ENCODE results near the gene SEC14L6. TPM values are rescaled to one million over a fixed set of nuclear protein-coding genes. Genes with fewer than 3 reads are reported as not detected.

SEC14L6 gene
- total and polyA plus RNA-seq, 9 of the 15 experiments (the other 6 are each of a cell fraction or from before 2014, with no cell fraction given): 0.29 to 6.1 (median 1.9) TPM

DNA sequence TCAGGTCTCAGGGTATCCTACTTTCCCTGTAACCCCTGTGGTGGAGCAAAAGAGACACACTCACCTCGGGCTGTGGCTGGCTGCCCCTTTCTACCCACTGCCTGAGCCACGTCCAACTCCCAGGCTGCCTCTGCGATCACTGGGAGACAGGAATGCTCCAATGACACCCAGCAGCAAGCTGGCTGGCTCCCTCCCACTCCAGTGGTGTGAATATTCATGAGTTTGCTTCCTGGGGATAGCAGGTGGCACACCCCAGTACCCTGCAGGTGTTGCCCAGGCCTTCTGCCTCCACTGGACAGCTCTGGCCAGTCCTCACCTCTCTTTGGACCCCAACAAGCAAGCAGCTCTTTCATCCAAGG, 18.2 kb upstream of the SEC14L6 start:
- Histone ChIP-seq H3K4me2 (ENCODE audit: insufficient read depth, low read length) (no peak overlapping the region), H3K9ac (ENCODE audit: insufficient read depth in 1 of 2, low read depth in 2 of 2, low read length in 2 of 2) (no peak overlapping the region), H3K4me3 (no peak overlapping the region), H3K9me1 (ENCODE audit: control insufficient read depth, insufficient read depth, low read length) (no peaks in the 10 kb centered on the region), H3K27me3 (ENCODE audit: control insufficient read depth in 2 of 2, insufficient read depth in 2 of 2, low read length in 2 of 2) (peaks cover 0 to 12% of the 10 kb centered on the region in 2 experiments; a peak in 2 of 5 replicates), H4K20me1 (replicated peaks; ENCODE audit: control insufficient read depth, insufficient read depth, low read length) (no peaks in the 10 kb centered on the region), H3K9me3 (replicated peaks; ENCODE audit: control insufficient read depth, insufficient read depth, low read depth, low read length) (no peaks in the 10 kb centered on the region), H3K4me1 (replicated peaks in 1 of 2; ENCODE audit: control insufficient read depth in 2 of 2, insufficient read depth in 2 of 2, low read length in 2 of 2) (peaks cover 0 to 11% of the 10 kb centered on the region in 2 experiments; a peak in 3 of 5 replicates), H3K36me3 (ENCODE audit: control insufficient read depth, insufficient read depth, low read length) (no peaks in the 10 kb centered on the region), H2AFZ (ENCODE audit: low read depth, low read length) (no peak overlapping the region), H3K79me2 (ENCODE audit: control insufficient read depth, insufficient read depth, low read length) (no peaks in the 10 kb centered on the region), H3K27ac (ENCODE audit: extremely low read depth, low read depth, low read length) (no peak overlapping the region)
- in situ Hi-C loops (cut with MboI): no loop called here
- no TSS peak for BruUV-seq (replicated peaks)
- DNase-seq (ENCODE audit: extremely low read depth in 1 of 4, low spot score in 3 of 4) (no peak), FAIRE-seq (no peak), ATAC-seq (no peak)
- ChIA-PET POLR2A (interaction anchor here (1.5 kb wide), 1 partner anchor 16 kb away, joined by 4 read pairs; no protein-coding TSS in a partner anchor), CTCF (ENCODE audit: low intra/inter-chr PET ratio) (no interaction called here)
- WGBS (ENCODE audit: insufficient coverage, low coverage, missing lambda C conversion rate): 0% methylated on average over 3 of the region's 3 CpGs
- intact Hi-C loops (cut with micrococcal nuclease): no loop called here
- TF ChIP-seq MTA1 (IDR thresholded peaks at IDR 0.05; ENCODE audit: borderline replicate concordance) (no peak), NR3C1 (CRISPR knock-in tag; IDR thresholded peaks at IDR 0.05) (no peak), ZNF174 (CRISPR knock-in tag; IDR thresholded peaks at IDR 0.05) (no peak), NONO (IDR thresholded peaks at IDR 0.05; ENCODE audit: low read depth in 2 of 2, low read length in 1 of 2) (no peak), ZBTB11 (CRISPR knock-in tag; IDR thresholded peaks at IDR 0.05) (no peak)
- TF ChIP-seq, protein P1, sequence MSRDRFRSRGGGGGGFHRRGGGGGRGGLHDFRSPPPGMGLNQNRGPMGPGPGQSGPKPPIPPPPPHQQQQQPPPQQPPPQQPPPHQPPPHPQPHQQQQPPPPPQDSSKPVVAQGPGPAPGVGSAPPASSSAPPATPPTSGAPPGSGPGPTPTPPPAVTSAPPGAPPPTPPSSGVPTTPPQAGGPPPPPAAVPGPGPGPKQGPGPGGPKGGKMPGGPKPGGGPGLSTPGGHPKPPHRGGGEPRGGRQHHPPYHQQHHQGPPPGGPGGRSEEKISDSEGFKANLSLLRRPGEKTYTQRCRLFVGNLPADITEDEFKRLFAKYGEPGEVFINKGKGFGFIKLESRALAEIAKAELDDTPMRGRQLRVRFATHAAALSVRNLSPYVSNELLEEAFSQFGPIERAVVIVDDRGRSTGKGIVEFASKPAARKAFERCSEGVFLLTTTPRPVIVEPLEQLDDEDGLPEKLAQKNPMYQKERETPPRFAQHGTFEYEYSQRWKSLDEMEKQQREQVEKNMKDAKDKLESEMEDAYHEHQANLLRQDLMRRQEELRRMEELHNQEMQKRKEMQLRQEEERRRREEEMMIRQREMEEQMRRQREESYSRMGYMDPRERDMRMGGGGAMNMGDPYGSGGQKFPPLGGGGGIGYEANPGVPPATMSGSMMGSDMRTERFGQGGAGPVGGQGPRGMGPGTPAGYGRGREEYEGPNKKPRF (IDR thresholded peaks at IDR 0.05; ENCODE audit: low read depth, low read length): no peak
